ENCODE results near the gene SMAD3.

- TF ChIP-seq CTCF (IDR thresholded peaks at IDR 0.05) (no peak), POLR2A (IDR thresholded peaks at IDR 0.05) (no peak)
These were observed 68.9 kb downstream of the SMAD3 start for GRCh38 chr15:67134067-67134838.
